ENCODE measurements around the gene CACNA1E.

Gene CACNA1E

DNA sequence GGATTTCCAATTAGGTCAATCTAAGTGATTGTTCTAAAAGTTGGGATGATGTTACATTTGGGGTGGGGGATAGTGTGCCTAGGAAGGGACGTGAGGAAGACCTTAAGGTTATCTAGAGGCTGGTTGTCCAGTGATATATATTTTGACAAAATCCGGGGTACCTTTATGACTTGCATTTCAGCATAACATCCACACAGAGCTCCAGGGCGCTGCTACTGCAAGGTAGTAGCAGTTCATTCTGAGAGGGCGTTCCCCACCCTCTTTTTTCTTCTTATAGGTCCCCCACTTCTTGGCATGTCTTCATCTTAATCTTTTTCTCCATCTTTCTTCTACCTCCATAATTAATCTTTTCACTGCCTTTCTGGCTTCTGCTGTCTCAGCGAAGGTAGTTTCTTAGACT is 161.9 kb downstream of the CACNA1E start:
- DNase-seq: no peak

DNA sequence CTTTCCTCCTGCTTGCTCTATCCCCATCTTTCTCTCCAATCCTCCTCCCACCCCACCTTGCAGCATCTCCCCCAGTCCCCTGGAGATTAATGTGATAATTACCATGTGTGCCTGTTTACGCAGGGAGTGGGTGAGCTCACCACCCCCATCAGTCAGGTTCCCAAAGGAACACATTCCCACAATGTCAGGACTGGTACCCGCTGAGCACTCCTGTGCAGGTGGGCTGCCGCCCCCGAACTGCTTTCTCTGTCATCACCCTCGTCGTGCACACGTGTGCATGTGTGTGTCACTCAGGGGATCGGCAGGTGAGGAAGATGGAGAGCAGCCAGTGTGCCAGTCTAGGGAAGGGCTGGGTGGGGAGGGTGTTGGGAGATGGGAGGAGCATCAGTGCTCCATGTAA is 163.4 kb downstream of the CACNA1E start:
- DNase-seq: no peak

DNA sequence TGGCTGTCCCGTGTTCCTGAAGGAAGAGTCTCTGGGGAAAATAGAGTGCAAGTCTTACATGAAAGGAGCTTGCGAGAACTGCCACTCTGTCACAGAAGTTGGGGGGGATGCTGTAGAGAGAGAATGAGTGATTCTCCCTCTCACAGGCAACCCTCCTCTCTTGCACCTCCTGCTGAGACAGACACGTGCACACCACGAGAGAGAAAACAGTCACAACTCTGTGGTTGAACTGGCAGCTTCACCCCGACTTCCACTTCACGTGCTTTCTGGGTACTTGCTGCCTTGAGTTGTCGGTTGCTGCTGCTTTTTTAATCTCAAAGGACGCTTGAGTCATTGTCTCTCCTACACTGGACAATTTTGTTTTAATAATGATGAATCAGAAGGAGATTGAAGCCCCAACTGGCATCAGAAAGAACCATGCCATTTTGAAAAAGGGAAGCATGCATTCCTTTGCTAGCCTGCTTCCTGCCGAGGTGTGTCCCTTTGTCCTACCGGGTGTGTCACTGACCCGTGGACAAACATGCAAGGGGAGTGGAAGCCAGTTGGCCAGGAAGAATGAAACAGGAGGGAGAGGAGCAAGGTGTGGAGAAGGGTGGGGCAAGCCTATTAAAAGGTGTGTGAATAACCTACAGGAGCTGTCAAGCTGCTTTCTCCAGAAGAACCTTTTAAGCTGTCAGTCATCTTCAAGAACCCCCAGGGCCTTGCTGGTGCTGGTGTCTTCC is 164.2 kb downstream of the CACNA1E start:
- DNase-seq: no peak

DNA sequence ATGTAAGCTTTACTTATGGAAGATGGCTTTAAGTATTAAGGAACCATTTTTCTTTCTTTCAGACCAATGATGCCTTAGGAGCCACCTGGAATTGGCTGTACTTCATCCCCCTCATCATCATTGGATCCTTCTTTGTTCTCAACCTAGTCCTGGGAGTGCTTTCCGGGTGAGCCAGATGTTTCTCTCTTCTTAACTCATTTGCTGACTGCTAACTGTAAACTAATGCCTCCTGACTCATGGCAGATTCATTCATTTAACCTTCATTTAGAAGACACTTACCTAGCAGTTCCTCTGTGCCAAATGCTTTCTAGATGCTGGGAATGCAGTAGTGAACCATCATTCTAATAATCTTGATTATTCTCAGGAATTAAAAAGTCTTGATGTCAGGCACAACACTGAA is 168.0 kb downstream of the CACNA1E start:
- DNase-seq: no peak

DNA sequence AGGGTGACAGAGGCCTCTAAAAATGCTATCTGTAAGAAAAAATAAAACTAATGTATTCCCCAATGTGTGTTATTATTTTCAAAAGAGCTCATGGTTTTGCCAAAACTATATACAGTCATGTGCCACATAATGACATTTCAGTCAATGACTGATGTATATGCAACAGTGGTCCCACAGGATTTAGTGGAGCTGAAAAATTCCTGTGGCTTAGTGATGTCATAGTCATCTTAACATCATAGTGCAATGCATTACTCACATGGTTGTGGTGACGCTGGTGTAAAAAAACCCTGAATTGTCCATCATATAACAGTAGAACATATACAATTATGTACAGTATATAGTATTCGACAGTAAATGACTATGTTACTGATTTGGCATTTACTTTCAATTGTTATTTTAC is 172.4 kb downstream of the CACNA1E start:
- no peak for DNase-seq

DNA sequence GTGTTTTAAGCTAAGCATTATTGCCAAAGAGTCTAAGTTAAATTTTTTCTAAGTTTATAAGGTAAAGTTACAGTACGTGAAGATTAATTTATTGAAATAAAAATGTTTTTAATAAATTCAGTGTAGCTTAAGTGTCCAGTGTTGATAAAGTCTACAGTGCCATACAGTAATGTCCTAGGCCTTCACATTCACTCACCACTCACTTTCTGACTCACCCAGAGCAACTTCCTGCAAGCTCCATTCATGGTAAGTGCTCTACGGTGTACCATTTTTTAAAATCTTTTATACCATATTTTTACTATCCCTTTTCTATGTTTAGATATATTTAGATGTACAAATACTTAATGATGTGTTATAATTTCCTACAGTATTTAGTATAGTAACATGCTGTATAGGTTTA is 173.2 kb downstream of the CACNA1E start:
- DNase-seq: no peak

DNA sequence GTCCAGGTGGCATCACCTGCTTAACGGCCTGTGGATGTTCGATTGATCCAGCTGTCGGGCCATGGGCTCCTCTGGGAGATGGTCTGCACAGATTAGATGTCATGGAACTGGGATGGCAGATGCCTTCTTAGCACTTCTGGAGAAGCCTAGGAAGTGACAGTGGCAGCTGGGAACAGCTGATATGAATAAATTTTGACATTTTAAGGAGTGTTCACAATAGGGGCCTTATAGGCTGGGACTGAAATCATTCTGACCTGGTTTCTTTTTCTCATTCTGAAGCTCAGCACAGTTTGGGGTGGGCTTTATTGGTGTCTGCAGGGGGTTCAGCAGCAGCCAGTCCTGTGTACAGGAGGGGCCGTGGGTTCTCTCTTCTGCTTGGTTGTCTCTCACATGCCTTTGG is 175.3 kb downstream of the CACNA1E start:
- DNase-seq: no peak

DNA sequence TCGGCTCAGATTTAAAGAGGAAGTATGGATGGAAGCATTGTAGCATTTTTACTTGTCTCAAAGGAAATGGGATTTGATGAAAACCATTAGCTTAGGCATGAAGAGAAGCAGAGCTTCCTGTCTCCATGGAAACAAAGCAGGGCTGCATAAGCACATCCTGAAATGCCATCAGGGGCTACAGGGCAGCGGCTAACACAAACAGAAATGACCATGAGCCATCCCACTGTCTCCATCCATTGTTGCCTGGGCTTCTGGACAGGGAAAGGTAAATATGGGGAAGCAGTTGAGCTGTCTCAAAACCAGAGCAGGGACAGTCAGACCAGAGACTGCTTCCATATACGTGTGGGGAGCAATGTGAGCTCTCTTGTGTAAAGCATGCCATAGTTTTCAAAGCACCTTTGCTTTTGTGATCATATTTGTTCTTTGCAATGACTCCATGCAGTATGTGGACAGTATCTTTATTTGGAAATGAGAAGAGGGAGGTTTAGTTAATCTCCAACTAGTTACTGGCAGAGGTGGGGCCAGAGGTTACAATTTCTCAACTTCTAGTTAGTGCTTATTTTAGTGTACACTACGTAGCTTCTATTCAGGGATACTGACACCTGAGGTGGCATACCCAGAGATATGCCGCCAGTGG is 176.1 kb downstream of the CACNA1E start:
- no peak for DNase-seq

DNA sequence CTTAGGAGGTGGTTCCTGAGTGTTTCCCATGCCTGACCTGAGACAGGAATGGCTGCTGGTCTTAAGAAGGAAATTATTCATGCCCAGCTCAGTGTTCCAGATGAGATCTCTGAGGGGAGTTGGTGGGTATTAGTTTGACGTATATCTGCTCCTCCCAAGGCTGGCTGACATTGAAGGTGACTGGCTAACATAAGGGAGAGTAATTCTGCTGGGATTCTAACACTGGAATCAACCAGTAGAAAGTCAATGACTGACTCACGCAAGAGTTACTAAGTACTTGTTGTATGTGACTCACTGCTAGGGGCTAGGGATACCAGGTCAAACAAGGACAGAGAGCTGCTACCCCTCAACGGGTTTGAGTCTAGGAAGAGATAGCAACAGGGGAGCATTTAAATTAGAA is 177.3 kb downstream of the CACNA1E start:
- no peak for DNase-seq

DNA sequence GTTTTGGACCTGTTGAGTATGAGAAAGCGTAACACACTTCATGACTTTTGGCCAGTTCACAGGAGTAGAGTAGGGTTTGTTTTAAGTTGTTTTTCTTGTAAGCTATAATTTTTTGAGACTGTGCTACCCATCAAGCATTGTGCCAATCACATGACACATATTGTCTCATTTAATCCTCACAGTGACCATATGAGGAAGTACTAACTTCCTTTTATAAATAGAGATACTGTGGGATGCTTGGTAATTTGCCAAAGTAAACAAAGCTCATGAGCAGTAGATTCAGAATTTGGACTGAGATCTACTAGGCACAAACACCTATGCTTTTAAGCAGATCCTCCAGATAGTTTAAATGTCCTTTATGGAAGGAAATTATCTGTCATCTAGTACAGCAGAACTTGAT is 178.3 kb downstream of the CACNA1E start:
- DNase-seq: no peak

DNA sequence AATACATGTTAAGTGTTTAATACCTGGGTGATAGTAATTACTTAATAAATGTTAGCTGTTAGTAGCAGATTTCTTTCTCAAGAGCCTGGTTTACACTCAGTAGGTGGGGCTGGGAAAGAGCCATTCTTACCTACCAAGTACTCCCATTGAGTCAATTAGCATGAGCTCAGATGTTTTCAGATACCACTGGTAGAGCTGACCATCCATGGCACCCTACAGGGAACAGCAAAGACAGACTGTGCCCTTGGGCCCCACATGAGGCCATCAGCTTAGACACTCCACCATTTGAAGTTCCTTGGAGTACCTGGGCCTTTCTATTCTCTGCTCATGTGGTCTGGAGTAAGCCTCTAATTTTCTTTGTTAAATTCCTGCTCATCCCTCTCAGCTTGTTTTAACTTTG is 179.3 kb downstream of the CACNA1E start:
- no peak for DNase-seq

DNA sequence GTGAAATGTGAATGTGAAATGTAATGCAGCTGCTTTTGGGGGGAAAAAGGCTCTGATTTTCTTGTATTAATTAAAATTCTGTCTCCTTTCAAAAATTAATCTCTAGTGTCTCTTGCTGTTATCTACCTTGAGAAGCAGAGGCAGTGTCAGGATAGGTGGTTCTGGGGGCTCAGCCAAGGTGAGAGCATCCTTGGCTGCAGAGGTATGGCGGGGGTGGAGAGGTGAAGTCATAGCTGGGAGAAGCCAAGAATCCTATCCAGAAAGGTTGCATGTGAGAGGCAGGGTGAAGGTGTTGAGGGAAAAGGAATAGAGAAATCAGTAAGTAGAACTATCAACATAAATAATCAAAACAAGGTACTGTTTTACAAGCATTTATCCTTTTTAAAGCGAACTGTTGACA is 181.2 kb downstream of the CACNA1E start:
- DNase-seq: no peak

DNA sequence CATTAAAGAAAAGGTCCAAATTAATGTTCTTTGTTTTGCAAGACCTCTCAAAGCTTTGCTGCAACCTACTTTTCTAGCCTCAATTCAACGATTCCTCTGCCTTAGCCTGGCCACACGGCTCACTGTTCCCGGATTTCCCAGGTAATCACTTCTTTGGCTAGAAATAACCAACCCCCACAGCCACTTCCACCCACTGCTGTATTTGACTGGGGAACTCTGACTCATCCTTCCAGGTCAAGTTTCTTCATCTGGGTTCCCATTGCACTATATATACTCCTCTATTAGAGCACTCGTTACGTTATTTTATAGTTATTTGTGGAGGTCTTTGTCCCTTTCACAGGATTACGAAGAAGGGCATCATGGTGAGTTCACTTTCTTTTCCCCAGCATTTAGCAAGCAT is 185.9 kb downstream of the CACNA1E start:
- no peak for DNase-seq

DNA sequence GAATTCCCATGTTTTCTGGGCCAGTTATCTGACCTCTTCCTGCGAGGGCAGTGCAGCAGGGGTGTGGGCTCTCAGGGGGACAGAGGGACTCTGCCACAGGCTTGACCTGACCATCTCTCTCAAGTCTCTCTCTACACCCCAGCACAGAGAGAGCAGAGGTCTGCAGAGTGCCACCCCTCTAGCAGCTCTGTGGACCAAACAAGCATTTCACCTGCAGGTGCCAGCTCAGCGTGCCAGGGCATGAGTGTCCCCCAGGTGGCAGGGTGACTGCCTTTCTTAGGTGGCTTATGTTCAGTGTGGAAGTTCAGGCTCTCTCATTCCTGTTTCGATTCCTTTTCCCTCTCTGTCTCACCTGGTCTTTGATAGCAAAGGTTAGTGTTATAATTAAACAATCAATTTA is 191.3 kb downstream of the CACNA1E start:
- DNase-seq: no peak

DNA sequence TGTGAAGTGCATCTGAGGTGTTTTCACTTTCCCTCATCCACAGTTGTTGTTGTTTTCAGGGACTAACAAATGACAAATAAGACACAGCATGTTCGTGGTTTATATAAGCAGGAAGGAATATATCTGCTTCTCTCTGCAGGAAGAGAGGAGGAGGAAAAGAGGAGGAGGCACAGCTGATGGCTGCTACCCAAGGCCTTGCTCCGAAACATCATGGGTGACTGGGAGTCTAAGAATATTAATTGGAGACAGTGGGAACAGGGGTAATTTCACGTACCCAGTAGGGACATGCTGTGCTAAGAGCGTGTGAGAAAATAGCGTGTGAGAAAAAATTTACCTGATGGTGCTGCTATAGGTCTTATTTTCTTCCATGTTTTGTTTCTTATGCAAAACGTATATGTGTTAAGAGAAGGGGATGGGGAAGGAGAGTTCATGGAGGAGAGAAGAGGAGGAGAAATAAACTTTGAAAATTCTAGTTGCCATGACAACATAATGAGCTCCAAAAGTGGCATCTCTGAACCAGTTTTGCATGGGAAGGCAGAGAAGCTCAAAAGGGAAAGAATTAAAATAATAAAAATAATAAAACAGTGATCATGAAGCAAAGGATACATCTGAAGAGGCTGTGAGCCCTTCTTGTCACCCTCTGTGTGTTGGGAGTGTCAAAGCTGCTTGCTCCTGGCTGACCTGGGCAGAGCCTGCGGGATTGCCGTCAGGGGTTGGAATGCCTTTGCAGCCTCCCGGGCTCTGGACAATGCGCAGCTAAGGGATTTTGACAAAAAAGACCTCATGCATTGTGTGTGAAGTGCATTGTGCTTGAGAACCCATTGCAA is 192.0 kb downstream of the CACNA1E start:
- no peak for DNase-seq

DNA sequence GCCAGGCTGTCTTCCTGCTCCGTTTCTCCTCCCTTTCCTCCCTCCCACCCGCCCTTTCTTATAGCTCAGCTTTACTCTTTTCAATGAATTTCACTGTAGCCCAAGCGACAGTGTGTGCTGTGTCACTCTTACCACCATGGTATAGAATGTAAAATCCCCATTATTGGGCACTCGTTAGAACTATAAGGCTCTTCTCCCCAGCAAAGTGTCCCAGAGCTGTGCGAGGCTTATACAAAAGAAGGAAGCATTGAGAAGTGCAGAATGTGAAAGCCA is 192.5 kb downstream of the CACNA1E start:
- no peak for DNase-seq

DNA sequence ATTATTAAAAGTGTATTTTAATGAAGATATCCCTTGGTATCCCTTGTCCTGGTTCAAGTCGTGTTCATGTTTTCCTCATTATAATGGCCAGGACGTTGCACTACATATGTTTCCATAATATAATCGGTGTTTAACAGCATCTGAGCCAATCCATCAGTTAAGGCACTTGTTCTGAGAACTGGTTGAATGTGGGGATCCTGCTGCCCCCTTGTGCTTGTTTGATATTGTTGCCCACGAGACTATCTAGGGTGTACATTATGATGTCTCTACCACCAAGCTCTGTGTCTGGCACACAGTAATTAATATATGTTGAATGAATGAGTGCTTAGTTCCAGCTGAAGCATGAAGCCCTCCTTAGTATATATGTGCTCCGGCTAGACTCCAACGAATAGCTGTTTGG is 193.0 kb downstream of the CACNA1E start:
- no peak for DNase-seq

DNA sequence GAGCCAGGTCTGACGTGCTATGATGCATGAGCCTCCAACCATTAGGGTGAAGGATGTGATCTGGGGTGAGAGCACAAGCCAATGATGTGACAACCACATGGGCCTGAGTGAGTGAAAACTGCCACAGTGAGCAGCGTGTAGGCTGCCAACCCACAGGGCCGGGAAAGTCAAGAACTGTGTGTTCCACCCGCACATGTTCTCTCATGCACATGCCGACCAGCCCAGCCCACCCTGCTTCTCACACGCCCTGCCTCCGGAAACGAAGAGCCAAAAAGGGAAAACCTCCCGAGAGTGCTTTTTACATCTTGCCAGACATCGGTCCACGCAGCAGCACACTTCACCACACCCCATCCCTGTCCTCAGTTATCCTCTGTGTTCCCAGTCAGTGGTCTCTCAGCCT is 197.0 kb downstream of the CACNA1E start:
- no peak for DNase-seq

DNA sequence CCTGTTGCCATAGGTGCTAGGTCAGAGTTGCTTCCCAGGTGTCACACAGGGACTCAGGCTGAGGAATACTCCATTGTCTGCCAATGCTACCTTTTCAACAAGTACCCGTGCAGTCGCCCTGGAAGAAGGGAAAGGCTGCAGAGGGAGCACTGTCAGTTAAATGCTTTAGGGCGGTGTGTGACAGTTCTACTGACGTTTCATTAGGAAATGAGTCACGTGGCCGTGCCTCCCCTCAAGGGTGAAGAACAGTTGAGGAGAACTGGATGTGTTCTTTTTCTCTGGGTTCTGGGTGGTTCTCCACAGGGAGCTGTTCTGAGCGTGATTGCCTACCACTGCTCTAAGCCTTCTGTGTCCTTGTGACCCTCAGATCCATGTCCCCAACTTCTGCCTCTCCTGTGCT is 197.6 kb downstream of the CACNA1E start:
- no peak for DNase-seq

DNA sequence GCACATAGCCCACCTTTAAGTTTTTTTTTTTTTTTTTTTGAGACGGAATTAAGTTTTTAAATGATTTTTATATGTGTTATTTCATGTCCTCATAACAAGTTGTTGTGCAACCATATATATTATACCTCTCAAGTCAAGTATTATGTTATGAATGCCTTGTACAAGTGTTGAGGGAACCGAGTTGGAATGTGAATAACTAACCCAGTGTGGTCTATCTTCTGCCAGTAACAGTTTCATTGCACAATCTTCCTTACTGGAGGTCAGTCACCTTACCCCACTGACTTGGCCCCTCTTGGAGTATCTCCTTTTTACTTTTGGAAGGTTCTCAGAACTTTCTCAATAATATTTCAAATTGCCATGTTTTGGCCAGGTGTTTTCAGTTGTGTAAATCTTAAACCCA is 201.9 kb downstream of the CACNA1E start:
- no peak for DNase-seq

DNA sequence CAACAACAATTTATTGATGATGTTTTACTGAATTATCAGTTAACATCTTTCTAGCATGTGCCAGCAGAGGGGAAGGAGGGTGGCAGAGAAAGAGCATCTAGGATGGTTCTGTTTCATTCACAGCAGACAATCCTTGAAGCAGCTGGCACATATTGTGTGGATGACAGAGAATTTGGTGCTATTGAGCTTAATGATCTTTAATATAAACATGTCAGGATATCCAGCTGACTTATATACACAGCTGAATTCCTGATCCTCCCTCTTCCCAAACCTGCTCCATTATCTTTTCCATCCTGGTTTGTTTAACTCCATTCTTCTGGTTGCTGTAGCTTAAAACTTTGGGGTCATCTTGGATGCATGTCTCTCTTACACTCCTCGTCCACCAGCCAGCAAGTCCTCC is 218.6 kb downstream of the CACNA1E start:
- DNase-seq: no peak

DNA sequence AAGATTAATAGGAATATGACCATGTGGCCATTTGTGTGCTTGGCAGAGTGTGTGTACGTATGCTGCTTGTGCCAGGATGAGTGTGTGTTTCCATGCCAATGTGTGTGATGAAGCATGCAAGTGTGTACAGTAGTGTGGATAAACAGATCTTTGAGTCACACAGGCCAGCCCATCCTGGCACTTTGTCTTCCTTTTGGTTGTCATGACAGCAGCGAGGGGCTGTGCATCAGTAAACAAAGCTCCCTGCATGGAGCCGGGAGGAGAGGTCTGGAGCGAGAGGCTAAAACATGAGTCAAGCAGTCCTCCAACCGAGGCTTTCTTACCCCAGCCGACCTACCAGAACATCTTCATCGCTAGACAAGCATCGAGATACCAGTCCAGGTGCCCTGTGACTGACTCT is 221.2 kb downstream of the CACNA1E start:
- DNase-seq: no peak

DNA sequence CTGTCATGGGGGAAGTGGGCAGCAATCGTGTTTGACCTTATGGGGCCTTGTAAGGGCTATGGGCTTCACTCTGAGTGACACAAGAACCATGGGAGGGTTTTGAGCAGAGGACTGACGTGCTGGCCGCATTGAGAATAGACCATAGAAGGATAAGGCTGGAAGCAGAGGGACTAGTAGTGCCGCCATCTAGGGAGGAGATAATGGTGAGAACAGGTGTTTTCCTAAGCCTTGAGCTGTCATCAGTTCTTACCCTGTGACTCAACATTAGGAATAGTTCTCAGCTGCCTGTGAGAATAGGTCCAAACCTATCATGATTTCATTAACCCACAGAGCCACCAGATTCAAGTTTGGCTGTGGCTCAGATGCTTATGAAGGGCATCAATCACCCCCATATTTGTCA is 228.5 kb downstream of the CACNA1E start:
- no peak for DNase-seq

DNA sequence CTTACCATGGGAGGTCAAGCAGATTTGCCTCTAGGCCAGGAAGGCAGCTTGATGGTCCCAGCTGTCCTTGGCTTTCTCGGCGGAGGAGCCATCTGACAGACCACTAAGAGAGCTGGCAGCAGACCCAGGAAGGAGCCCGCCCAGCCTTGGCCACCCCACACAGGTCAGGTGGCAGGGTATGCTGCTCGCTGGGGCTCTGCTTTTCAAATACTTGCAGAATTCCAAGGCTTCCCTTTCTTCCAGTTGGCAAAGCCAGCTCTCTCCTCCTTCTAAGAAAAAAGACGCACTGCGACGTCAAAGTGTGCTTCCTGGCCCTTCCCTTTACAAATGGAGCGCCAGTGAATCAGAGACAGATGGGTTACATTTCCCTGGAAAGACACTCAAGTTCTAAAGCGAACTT is 229.4 kb downstream of the CACNA1E start:
- no peak for DNase-seq

DNA sequence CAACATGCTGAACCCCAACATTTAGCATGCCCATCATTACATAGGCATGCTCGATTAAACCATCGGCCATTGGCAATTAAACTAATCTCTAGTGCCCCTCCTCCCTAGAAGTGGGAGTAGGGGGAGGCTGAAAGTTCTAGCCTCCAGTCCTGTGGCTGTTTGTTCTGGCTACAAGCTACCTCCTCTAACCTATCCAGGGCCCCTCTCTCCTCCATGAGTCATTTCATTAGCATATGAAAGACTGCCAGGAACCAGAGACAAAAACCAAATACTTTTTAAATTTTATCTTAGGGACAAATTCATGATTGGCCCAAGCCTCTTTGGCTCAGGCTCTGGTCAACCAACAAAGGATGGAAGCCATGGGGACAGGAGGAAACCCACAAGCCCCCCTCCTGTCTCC is 231.1 kb downstream of the CACNA1E start:
- no peak for DNase-seq
